HG03135 (cell line): ENCODE measurements around the gene PLEKHS1.
"Not testable (repeated sequence)": the region's sequence is repeated elsewhere in the genome, so short reads cannot be mapped to it uniquely, and the experiment has no call there.

Experiments used
- ATAC-seq: cut with Tn5 transposase; IDR thresholded peaks from one replicate; pipeline ENCODE4 v1.9.1; 2021; ENCODE audit warnings: mild to moderate bottlenecking, moderate library complexity; ENCODE audit not compliant: unreplicated experiment

PLEKHS1 gene

DNA sequence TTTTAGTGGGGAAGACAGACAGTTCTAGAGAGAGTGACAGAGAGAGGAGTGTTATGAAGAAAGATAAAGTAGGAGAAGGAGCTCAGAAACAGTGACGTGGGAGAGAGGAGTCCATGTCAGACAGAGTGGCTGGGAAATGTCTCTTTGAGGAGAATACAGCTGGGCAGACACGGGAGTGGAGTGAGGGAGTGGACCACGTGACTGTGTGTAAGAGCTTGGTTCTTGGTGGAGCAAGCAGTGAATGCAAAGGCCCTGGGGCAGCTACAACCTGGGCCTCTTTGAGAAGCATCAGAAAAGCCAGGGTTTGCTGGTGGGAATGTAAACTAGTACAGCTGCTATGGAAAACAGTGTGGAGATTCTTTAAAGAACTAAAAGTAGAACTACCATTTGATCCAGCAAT is 11.9 kb upstream of the PLEKHS1 start:
- no peak for ATAC-seq

GRCh38 chr10:113740850-113741249 is 10.6 kb upstream of the PLEKHS1 start:
- no peak for ATAC-seq

DNA sequence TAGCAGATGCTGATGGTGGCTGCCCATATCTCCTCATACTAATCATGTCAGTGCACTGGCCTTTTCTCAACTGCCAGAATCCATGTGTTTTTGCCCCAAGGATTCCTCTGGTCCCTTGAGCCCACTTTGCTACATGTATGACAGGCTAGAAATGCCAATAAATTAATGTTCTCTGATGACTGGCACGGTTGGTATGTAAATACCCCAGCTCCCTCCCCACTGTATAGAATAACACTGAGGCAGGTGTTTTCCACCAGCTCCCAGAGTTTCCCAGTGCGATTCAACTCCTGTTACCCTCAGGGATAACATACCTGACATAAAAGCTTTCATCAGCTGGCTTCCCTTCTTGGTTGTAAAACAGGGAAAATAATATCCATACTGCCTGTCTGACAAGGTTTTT is 9.0 kb upstream of the PLEKHS1 start:
- no peak for ATAC-seq

GRCh38 chr10:113743594-113743993 is 7.9 kb upstream of the PLEKHS1 start:
- no peak for ATAC-seq

DNA sequence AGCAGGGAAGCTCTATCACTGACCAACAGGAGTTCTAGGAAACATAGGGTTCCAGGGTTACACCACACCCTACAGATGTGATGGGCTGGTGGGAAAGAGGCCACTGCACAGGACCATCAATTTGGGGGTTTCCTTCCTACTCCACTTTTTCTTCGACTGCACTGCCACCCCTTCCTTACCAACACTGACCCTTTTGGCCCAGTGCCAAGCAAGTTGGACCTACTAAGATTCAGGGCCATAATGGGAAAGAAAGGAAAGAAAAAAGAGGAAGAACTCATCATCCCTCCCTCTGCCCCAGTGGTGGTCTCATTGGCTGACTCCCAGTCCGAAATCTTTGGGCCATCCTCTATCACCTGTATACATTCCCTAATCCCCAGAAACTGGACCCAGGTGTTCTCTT is 6.1 kb upstream of the PLEKHS1 start:
- no peak for ATAC-seq

- ATAC-seq = no peak
Measured at GRCh38 chr10:113746217-113746957, 5.1 kb upstream of the PLEKHS1 start.

GRCh38 chr10:113752553-113752952 is 1.1 kb downstream of the PLEKHS1 start:
- ATAC-seq = no peak

GRCh38 chr10:113753020-113753692 is 1.7 kb downstream of the PLEKHS1 start:
- ATAC-seq = no peak

GRCh38 chr10:113754125-113754524 is 2.6 kb downstream of the PLEKHS1 start:
- ATAC-seq = no peak

DNA sequence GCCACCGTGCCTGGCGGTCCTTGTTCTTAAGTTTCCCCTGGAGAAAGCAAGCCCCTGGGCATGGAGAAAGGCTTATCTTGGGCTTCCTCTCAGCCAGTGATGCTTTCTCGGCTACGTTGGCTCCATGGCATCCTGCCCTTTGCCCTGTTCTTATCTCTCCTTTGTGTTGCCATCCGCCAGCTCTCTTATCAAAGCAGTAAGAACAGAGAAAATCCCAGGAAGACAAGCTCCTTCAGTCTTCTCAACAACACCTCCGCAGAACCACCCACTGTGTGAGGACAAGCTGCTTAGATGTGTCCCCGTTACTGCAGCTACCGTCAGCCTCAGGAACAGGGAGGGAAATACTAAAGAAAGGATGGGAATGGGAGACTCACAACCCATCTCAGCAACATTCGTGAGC is 3.3 kb downstream of the PLEKHS1 start:
- ATAC-seq = no peak

- no peak for ATAC-seq
Measured at GRCh38 chr10:113756940-113757543, 5.6 kb downstream of the PLEKHS1 start.

DNA sequence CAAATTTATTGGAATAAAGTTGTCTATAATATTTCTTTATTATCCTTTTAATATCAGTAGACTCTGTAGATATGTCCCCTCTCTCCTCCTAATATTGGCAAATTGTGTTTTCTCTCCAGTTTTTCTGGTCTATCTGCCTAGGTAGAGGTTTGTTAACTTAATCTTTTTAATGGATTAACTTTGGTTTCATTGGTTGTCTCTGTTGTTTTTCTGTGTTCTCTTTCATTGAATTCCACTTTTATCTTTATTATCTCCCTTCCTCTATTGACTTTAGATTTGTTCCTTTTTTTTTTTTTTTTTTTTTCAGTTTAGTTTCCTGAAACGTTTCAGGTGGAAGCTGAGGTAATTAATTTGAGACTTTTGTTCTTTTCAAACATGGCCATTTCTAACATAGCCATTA is 10.6 kb downstream of the PLEKHS1 start:
- ATAC-seq = no peak

DNA sequence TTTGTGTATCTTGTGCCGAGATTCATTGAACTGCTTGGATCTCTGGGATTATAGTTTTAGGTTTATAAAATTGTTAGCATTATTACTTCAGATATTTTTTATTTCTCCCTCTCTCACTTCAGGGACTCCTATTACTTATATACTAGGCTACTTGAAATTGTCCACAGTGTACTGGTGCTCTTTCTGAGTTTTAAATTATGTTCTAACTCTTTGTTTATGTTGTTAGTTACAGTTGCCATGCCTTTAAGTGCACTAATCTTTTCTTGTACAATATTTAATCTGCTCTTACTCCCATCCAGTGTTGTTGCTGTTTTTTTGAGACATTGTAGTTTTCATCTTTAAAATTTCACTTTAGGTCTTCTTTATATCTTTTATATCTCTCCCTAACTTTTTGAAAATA is 13.1 kb downstream of the PLEKHS1 start:
- no peak for ATAC-seq

- no peak for ATAC-seq
Measured at GRCh38 chr10:113765910-113766309, 14.4 kb downstream of the PLEKHS1 start.

- ATAC-seq = no peak
Measured at GRCh38 chr10:113767222-113767621, 15.7 kb downstream of the PLEKHS1 start.

- ATAC-seq = no peak
Measured at GRCh38 chr10:113770346-113770745, 18.9 kb downstream of the PLEKHS1 start.

GRCh38 chr10:113771131-113771530 is 19.6 kb downstream of the PLEKHS1 start:
- ATAC-seq = not testable (repeated sequence)

- no peak for ATAC-seq
Measured at GRCh38 chr10:113775686-113776294, 24.3 kb downstream of the PLEKHS1 start.

- no peak for ATAC-seq
Measured at GRCh38 chr10:113776553-113776952, 25.1 kb downstream of the PLEKHS1 start.

DNA sequence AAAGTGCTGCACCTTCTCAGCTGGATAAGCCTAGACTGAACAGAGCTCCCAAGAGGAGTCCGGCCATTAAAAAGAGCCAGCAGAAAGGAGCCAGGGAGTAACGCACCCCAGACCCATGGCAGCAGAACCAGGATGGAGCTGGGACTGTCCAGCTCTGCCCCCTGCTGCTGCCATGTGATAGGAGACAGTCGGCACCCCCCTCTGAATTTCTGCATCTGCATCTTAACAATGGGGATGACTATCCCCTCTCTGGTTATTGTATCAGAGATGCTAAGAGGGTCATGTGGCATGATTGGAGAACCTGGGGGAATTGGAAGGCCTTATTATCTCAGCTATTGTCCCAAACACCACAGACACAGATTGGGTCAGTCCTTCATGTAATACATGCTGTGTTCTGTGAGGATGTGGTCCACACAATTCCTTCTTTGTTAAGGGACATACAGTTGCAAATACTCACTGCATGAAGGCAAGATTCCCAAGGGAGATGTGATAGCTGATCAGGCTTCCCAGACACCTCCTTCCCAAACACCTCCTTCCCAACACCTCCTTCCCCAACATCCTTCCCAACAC is 29.3 kb downstream of the PLEKHS1 start:
- ATAC-seq = no peak

DNA sequence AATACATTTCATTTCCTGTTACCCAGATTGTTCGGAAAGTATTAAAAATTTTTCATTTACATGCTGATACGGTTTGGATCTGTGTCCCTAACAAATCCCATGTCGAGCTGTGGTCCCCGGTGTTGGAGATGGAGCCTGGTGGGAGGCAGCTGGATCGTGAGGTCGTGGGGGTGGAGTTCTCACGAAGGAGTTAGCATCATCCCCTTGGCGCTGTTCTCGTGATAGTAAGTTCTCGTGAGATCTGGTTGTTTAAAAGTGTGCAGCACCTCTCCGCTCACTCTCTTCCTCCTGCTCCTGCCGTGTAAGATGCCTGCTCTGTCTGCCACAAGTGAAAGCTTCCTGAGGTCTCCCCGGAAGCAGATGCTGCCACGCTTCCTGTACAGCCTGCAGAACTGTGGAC is 30.9 kb downstream of the PLEKHS1 start:
- ATAC-seq = no peak
